Activated T-helper 9 cell treated with anti-CD3 and anti-CD28 coated beads, Interleukin-2, amount 50 U/mL, for 16 hours (primary cell): Measurements from ENCODE around the gene TP73.

Experiments used
- DNase-seq: peaks from one replicate; pipeline ENCODE4 v3.0.0-alpha.2; 2020; ENCODE audit warnings: low read depth

TP73 gene

GRCh38 chr1:3783651-3784474 is 131.5 kb downstream of the TP73 start:
- DNase-seq = no peak

GRCh38 chr1:3785045-3785444 is 132.7 kb downstream of the TP73 start:
- no peak for DNase-seq

DNA sequence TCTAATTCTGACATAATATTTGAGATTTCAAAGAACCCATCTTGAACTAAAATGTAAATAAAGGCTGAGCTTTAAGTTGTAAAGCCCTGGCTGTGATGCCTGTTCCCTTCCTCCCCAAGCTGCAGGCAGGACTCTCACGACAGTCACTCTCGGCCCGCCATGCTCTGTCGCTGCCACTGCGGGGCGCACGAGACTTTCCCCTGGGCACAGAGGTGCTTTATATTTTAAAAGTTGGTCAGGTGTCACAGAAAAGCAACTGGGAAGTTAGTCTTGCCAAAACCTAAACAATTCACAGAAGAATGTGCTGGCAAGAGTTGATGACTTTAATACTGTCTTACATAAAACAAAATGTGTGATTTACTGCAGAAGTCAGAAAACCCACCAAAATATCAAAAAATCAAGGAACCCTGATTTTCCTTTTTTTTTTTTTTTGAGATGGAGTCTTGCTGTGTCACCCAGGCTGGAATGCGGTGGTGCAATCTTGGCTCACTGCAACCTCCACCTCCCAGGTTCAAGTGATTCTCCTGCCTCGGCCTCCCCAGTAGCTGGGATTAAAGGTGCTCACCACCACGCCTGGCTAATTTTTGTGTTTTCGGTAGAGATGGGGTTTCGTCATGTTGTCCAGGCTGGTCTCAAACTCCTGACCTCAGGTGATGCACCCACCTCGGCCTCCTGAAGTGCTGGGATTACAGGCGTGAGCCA is 133.3 kb downstream of the TP73 start:
- DNase-seq = no peak
